GM12892 (cell line): ENCODE data around the gene GAB1.
A peak's percentile ranks its signal among the peaks of the same experiment; 100 is the strongest.

ENCODE experiments used
- DNase-seq: peaks from one replicate; pipeline ENCODE4 v3.0.0; 2011; ENCODE audit not compliant: insufficient read length
- FAIRE-seq: peaks from 2 replicates; lab custom pipeline; 2011; peaks lifted over from hg19 to GRCh38; lab: Jason Lieb, UNC
- POLR2A ChIP-seq: IDR thresholded peaks from 2 replicates; pipeline ENCODE4 v1.6.1; 2011; ENCODE audit warnings: low read depth, low read length, control low read depth
- POLR2AphosphoS5 ChIP-seq: IDR thresholded peaks from 2 replicates; pipeline ENCODE4 v1.6.1; 2011; ENCODE audit warnings: low read depth, low read length, control low read depth
- TAF1 ChIP-seq: IDR thresholded peaks from 2 replicates; pipeline ENCODE4 v1.6.1; 2011; ENCODE audit warnings: low read depth, mild to moderate bottlenecking, control low read depth, low read length, borderline replicate concordance

The GAB1 gene

DNA sequence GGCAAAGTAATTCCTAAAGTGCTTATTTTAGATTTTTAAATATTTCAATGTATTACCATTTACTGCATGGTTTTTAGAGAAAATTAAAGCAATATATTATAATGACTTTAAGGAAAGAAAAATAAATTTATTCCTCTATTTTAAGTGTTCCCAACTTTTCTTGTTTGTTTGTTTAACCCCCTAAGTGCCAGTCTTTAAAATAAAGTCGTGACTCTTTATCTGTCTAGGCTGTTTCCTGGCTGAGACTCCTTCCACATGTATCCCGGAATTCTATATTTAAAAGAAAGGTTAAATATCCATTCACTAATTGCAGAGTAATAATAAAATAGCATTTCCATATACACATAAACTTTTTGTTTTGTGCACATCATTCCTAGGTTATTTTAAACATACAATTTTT lies 71.2 kb downstream of the GAB1 start:
- TF ChIP-seq POLR2A = no peak
- no peak for TF ChIP-seq TAF1
- TF ChIP-seq POLR2AphosphoS5 = no peak
- DNase-seq (no peak), FAIRE-seq (no peak)

GRCh38 chr4:143410015-143410414 lies 73.3 kb downstream of the GAB1 start:
- TF ChIP-seq TAF1 (no peak), POLR2AphosphoS5 (no peak), POLR2A (no peak)
- FAIRE-seq (no peak), DNase-seq (no peak)

- no peak for TF ChIP-seq POLR2A
- TF ChIP-seq POLR2AphosphoS5 = no peak
- no peak for FAIRE-seq
- DNase-seq = no peak
Measured at GRCh38 chr4:143411527-143412419, 75.1 kb downstream of the GAB1 start.

- no peak for DNase-seq
- no peak for TF ChIP-seq TAF1
- no peak for FAIRE-seq
Measured at GRCh38 chr4:143412420-143412758, 75.7 kb downstream of the GAB1 start.

DNA sequence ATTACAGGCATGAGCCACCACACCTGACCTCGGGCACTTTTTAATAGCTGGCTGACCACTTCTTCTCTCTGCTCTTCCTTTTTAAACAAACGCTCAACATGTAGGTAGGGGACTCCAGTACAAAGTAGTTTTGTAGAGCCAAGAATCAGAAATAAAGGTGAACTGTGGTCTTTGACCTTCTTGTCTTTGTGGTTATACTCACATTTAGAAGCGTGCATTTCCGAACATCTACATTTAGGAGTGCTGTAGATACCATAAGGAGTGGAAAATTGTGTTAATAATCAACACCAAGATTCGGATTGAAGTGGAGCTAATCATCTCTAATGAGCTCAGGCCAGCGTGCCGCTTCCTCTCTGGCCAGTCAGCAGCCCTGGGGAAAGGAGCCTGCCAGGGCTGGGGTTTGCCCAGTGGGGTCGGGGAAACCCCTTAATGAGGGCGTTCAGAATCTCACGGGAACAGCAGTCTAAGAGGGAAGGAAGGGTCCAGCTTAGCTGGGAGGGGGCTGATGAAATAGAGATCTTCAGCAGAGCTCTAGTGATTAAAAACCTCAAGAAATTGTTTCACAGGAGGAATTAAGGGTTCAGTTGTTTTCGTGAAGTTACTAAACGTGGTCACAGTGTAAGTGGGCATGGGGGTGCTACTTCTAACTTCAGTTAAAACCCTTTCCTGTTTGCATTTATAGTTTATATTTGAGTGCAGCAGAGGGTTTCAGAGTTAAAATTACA lies 81.2 kb downstream of the GAB1 start:
- DNase-seq (no peak), FAIRE-seq (peak; percentile 44)
- no peak for TF ChIP-seq POLR2AphosphoS5

DNA sequence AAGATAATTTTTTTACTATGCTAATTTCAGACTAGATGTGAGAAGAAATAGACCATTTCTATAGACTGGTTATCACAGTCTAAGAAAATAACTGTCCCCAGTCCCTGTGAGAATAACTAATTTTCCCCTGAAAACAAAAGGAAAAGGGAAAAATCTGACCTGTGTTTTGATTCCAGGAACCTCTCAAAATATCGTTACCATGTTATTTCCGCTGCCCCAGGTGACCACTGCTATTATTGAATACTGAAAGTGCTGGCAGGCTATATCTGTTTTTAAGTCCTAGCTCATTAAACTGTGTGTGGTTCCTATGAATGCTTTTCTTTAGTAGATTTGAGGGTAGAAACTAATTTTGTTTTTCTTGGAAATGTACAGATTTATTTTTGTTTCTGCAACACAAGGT lies 83.6 kb downstream of the GAB1 start:
- FAIRE-seq = no peak
- no peak for TF ChIP-seq TAF1
- no peak for TF ChIP-seq POLR2A
- no peak for TF ChIP-seq POLR2AphosphoS5
- no peak for DNase-seq

DNA sequence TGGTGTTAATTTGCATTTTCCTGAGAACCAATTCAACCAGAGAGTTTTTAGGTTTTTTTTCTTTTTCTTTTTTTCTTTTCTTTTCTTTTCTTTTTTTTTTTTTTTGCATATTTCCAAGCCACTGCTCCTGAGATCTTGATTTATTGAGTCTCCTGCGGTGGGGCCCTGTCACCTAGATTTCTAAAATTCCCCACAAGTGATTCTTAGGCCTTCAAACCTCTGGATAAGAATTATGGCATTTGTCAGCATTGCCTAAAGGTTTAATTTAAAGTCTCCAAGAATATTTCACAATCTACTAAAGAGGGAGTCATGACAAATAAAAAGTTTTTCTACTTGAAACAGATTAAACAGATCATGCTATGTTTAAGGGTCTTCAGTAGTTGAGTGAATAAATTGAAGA lies 84.9 kb downstream of the GAB1 start:
- TF ChIP-seq POLR2A (no peak), POLR2AphosphoS5 (no peak), TAF1 (no peak)
- no peak for FAIRE-seq
- no peak for DNase-seq

DNA sequence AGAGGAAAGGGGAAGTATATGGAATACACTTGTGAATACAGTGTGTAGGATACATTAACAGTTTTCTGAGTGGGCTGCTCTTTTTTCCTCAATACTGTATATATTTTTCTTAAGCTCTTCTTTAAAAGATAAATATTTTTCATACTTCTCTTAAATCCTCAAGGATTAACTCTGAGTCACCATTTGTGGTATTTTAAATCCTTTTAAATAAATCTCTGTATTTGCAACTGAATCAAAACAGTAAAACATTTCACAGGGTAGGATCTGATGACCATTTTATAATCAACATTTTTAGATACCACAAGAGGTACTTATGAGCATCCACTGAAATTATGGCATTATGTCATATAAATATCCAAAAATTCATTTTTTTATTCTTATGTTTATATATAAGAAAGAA lies 87.6 kb downstream of the GAB1 start:
- no peak for TF ChIP-seq TAF1
- FAIRE-seq (no peak), DNase-seq (no peak)

- no peak for DNase-seq
- no peak for FAIRE-seq
- TF ChIP-seq POLR2AphosphoS5 (no peak), TAF1 (no peak), POLR2A (no peak)
Measured at GRCh38 chr4:143431526-143432257, 95.0 kb downstream of the GAB1 start.

DNA sequence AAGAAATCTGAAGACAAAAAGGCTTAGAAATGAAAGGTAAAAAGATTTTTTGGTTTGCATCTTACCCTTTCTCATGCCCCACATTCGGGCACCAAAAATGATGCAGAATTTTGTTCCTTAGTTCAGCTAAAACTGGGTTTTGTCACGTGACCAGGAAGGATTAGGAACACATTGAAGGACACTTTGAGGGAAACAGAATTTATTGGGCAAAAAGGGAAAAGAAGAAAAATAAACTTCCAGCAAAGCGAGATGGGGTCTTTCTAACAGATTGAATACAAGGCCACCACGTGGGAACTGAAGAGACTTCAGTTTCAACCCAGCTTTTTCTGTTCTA lies 95.5 kb downstream of the GAB1 start:
- TF ChIP-seq POLR2AphosphoS5 (no peak), TAF1 (no peak), POLR2A (no peak)
- DNase-seq (no peak), FAIRE-seq (no peak)

- FAIRE-seq = no peak
- TF ChIP-seq TAF1 = no peak
- no peak for DNase-seq
Measured at GRCh38 chr4:143433231-143433630, 96.6 kb downstream of the GAB1 start.

GRCh38 chr4:143435955-143436354 lies 99.3 kb downstream of the GAB1 start:
- TF ChIP-seq TAF1 = no peak
- TF ChIP-seq POLR2AphosphoS5 = no peak
- TF ChIP-seq POLR2A = no peak
- FAIRE-seq (no peak), DNase-seq (no peak)
